Measurements from ENCODE around the gene OSBPL5. TPM values are rescaled to one million over a fixed set of nuclear protein-coding genes. Genes with fewer than 3 reads are reported as not detected.

OSBPL5 gene
- total RNA-seq, 3 donors from 2014 or later (not counting 1 experiment from before 2014, with no cell fraction given): 375 to 522 (median 377) TPM

- Histone ChIP-seq H3K4me3 (ENCODE audit: low read length) (no peak overlapping the region), H3K4me1 (ENCODE audit: control insufficient read depth, insufficient read depth, low read length) (peaks cover 13% of the 10 kb centered on the region), H3K27ac (ENCODE audit: low read length) (no peak overlapping the region), H3K9me3 (ENCODE audit: control insufficient read depth, insufficient read depth, low read length) (no peaks in the 10 kb centered on the region), H3K36me3 (ENCODE audit: control insufficient read depth, insufficient read depth, low read length) (no peaks in the 10 kb centered on the region), H3K27me3 (ENCODE audit: control insufficient read depth, insufficient read depth, low read length) (peaks cover 20% of the 10 kb centered on the region)
- Mint-ChIP-seq H3K9me3 (no peaks in the 10 kb centered on the region), H3K4me1 (no peaks in the 10 kb centered on the region), H3K4me3 (no peak overlapping the region), H3K27me3 (ENCODE audit: low read depth in 2 of 2) (peaks cover 0 to 26% of the 10 kb centered on the region in 2 donors), H3K27ac (no peak overlapping the region), H3K36me3 (no peaks in the 10 kb centered on the region)
- TF ChIP-seq CTCF (IDR thresholded peaks at IDR 0.05): no peak
- peak in 1 of 2 donors; percentile 13 for DNase-seq
- 86% methylated on average over 11 of the region's 11 CpGs for WGBS (ENCODE audit: insufficient coverage)
- ATAC-seq: no peak
- intact Hi-C loops (cut with micrococcal nuclease): no loop called here
These were observed 32.1 kb upstream of the OSBPL5 start for GRCh38 chr11:3197044-3197695.

- DNase-seq: no peak
- no peaks in the 10 kb centered on the region for H3K9me3 Mint-ChIP-seq
- H3K4me3 ChIP-seq (ENCODE audit: low read length): no peak overlapping the region
- H3K27me3 ChIP-seq (ENCODE audit: control insufficient read depth, insufficient read depth, low read length): peaks cover 13% of the 10 kb centered on the region
- no peaks in the 10 kb centered on the region for H3K9me3 ChIP-seq (ENCODE audit: control insufficient read depth, insufficient read depth, low read length)
- ATAC-seq: no peak
- peaks cover 6% of the 10 kb centered on the region for H3K4me1 ChIP-seq (ENCODE audit: control insufficient read depth, insufficient read depth, low read length)
- intact Hi-C loops (cut with micrococcal nuclease): no loop called here
- no peak for TF ChIP-seq CTCF (IDR thresholded peaks at IDR 0.05)
- H3K27me3 Mint-ChIP-seq (ENCODE audit: low read depth in 2 of 2): peaks cover 0 to 24% of the 10 kb centered on the region in 2 donors
- H3K4me1 Mint-ChIP-seq: no peaks in the 10 kb centered on the region
- no peak overlapping the region for H3K27ac Mint-ChIP-seq
- H3K36me3 Mint-ChIP-seq: no peaks in the 10 kb centered on the region
- no peaks in the 10 kb centered on the region for H3K36me3 ChIP-seq (ENCODE audit: control insufficient read depth, insufficient read depth, low read length)
- H3K4me3 Mint-ChIP-seq: no peak overlapping the region
- WGBS (ENCODE audit: insufficient coverage): 92% methylated on average over 23 of the region's 23 CpGs
- no peak overlapping the region for H3K27ac ChIP-seq (ENCODE audit: low read length)
These were observed 31.3 kb upstream of the OSBPL5 start for GRCh38 chr11:3196161-3197043.

GRCh38 chr11:3195251-3196160 lies 30.4 kb upstream of the OSBPL5 start:
- peaks cover 4% of the 10 kb centered on the region for H3K27me3 ChIP-seq (ENCODE audit: control insufficient read depth, insufficient read depth, low read length)
- peaks cover 0 to 18% of the 10 kb centered on the region in 2 donors for H3K27me3 Mint-ChIP-seq (ENCODE audit: low read depth in 2 of 2)
- H3K4me3 ChIP-seq (ENCODE audit: low read length): no peak overlapping the region
- no peaks in the 10 kb centered on the region for H3K36me3 ChIP-seq (ENCODE audit: control insufficient read depth, insufficient read depth, low read length)
- H3K9me3 Mint-ChIP-seq: no peaks in the 10 kb centered on the region
- WGBS (ENCODE audit: insufficient coverage): 78% methylated on average over 21 of the region's 22 CpGs
- no peaks in the 10 kb centered on the region for H3K36me3 Mint-ChIP-seq
- TF ChIP-seq CTCF (IDR thresholded peaks at IDR 0.05): no peak
- no peak overlapping the region for H3K27ac Mint-ChIP-seq
- H3K27ac ChIP-seq (ENCODE audit: low read length): no peak overlapping the region
- no peaks in the 10 kb centered on the region for H3K4me1 Mint-ChIP-seq
- intact Hi-C loops (cut with micrococcal nuclease): no loop called here
- H3K9me3 ChIP-seq (ENCODE audit: control insufficient read depth, insufficient read depth, low read length): no peaks in the 10 kb centered on the region
- no peak for ATAC-seq
- no peak overlapping the region for H3K4me3 Mint-ChIP-seq
- DNase-seq: peak in 1 of 2 donors; percentile 10
- no peaks in the 10 kb centered on the region for H3K4me1 ChIP-seq (ENCODE audit: control insufficient read depth, insufficient read depth, low read length)
